Activated CD4-positive, alpha-beta memory T cell treated with anti-CD3 and anti-CD28 coated beads, Interleukin-2, amount 10 ng/mL, durations not matched to agents 7 days and 5 days (primary cell): Measurements from ENCODE around the gene SCAMP3. TPM values are rescaled to one million over a fixed set of nuclear protein-coding genes. Genes with fewer than 3 reads are reported as not detected.

Experiments used
- CTCF ChIA-PET: fragments of 350-600 bp; sonication (Branson Sonifier 250); formaldehyde crosslinking; loops from one replicate; lab custom pipeline; 2021; ENCODE audit warnings: antibody characterized with exemption, inconsistent platforms; lab: Charles Lee
- POLR2A ChIA-PET: fragments of 350-600 bp; sonication (Branson Sonifier 250); formaldehyde crosslinking; loops from one replicate; lab custom pipeline; 2021; ENCODE audit warnings: antibody characterized with exemption; lab: Charles Lee
- DNase-seq: peaks from one replicate; pipeline ENCODE4 v3.0.0-alpha.2; 2020
- H3K27ac Mint-ChIP-seq: one replicate; pipeline ENCODE4 v1.8.0; 2021; ENCODE audit warnings: mild to moderate bottlenecking, mixed read lengths
- H3K27me3 Mint-ChIP-seq: one replicate; pipeline ENCODE4 v1.8.0; 2021; ENCODE audit warnings: mixed read lengths
- H3K36me3 Mint-ChIP-seq: one replicate; pipeline ENCODE4 v1.8.0; 2021; ENCODE audit warnings: low read depth, mixed read lengths
- H3K4me1 Mint-ChIP-seq: one replicate; pipeline ENCODE4 v1.8.0; 2021; ENCODE audit warnings: mixed read lengths
- H3K4me3 Mint-ChIP-seq: one replicate; pipeline ENCODE4 v1.8.0; 2021; ENCODE audit warnings: mild to moderate bottlenecking, mixed read lengths
- H3K9me3 Mint-ChIP-seq: one replicate; pipeline ENCODE4 v1.8.0; 2021; ENCODE audit warnings: mixed read lengths
- total RNA-seq, 2 experiments: library from RNA; stranded (reverse); gene quantifications; one replicate each; pipeline ENCODE4 v1.2.3, GENCODE V29; 2021

SCAMP3 gene
- total RNA-seq: 10 to 100 TPM; 87.5 to 91.9 TPM

DNA sequence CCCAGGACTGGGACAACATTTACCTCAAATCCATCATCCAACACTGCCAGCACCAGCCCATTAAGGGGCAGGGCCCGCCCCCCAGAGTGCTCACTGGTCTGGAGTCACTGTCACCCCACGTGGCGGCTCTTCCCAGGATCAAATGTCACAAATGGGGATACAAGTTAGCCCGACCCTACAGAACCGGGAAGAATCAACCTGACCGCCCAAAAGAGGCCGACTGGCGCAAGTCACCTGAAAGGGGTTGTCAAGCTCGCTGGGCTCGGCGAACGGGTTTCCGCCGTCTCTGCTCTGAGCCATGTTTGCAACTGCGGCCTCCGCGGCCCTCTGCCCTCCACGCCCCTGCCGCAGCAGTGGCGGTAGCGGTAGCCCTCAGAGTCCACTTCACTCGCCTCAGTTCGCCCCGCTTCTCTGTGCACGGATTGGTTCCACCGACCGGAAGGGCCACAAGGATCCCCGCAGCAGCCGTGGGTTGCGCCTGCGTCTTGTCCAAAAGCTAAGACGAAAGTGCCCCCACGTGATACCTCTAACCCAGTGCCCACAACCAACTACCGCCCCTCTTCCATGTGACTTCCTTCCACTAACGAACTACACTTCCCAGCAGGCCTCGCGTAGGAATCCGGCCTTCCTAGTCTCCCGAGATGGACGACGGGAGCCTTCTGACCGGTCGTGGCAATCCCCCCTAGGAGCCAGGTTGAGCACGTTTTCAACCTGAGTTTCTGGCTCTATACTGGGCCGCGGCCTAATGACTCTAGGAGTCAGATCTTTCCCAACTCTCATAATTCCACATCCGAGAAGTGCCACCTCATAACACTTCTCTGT is at the start of gene SCAMP3:
Gene SCAMP3, minus strand, starts transcription at position 509 of the 822 bp plus-strand sequence. Its CDS starts 209 bp downstream, at position 300.
- Mint-ChIP-seq H3K36me3 (peaks cover 80% of the 10 kb centered on the region), H3K4me3 (peak within 1 kb of the TSS; percentile 98), H3K27me3 (no peaks in the 10 kb centered on the region), H3K9me3 (no peaks in the 10 kb centered on the region), H3K27ac (peak within 1 kb of the TSS; percentile 91), H3K4me1 (peaks cover 44% of the 10 kb centered on the region)
- ChIA-PET POLR2A (interaction anchor here (0.8 to 4.2 kb wide), 14 partner anchors 8 to 347 kb away, joined by 3 to 57 read pairs (median 6); partner anchors contain the start of genes CLK2, FDPS and KRTCAP2), CTCF (interaction anchor here (0.6 to 5.1 kb wide), 7 partner anchors 10 to 174 kb away, joined by 3 to 91 read pairs (median 4); partner anchors contain the start of genes CLK2 and THBS3)
- DNase-seq: peak; percentile 90

DNA sequence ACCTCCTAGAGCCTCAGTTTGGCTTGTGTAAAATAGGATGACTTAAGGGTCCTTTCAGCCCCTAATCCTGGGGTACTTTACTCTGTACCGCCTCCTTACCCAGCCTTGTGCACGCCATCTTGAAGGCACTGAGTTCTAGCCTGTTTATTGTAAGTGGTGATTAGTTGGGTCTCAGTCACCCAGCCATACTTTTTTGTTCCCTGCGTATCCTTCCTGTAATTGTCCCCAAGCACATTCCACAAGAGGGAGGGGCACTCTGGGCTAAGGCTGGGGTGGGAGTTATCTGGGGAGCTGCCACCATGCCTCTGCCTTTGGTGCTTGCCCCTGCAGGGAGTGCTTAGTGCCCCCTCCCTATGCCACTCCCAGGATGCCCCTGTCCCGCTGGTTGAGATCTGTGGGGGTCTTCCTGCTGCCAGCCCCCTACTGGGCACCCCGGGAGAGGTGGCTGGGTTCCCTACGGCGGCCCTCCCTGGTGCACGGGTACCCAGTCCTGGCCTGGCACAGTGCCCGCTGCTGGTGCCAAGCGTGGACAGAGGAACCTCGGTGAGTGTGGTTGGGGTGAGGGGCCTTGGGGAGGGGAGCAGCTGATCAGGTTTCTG is 47.4 kb upstream of the SCAMP3 start:
- Mint-ChIP-seq H3K36me3 (peaks cover 45% of the 10 kb centered on the region), H3K4me1 (peaks cover 50% of the 10 kb centered on the region), H3K4me3 (peak overlapping the region; percentile 92), H3K9me3 (no peaks in the 10 kb centered on the region), H3K27ac (peak overlapping the region; percentile 97), H3K27me3 (no peaks in the 10 kb centered on the region)
- POLR2A ChIA-PET: interaction anchor here (1.5 to 6.1 kb wide), 2 partner anchors 13 to 64 kb away, joined by 4 to 50 read pairs; partner anchors contain the start of gene RUSC1
- no peak for DNase-seq
- CTCF ChIA-PET: interaction anchor here (1.6 kb wide), 1 partner anchor 59 kb away, joined by 7 read pairs; no protein-coding TSS in a partner anchor

DNA sequence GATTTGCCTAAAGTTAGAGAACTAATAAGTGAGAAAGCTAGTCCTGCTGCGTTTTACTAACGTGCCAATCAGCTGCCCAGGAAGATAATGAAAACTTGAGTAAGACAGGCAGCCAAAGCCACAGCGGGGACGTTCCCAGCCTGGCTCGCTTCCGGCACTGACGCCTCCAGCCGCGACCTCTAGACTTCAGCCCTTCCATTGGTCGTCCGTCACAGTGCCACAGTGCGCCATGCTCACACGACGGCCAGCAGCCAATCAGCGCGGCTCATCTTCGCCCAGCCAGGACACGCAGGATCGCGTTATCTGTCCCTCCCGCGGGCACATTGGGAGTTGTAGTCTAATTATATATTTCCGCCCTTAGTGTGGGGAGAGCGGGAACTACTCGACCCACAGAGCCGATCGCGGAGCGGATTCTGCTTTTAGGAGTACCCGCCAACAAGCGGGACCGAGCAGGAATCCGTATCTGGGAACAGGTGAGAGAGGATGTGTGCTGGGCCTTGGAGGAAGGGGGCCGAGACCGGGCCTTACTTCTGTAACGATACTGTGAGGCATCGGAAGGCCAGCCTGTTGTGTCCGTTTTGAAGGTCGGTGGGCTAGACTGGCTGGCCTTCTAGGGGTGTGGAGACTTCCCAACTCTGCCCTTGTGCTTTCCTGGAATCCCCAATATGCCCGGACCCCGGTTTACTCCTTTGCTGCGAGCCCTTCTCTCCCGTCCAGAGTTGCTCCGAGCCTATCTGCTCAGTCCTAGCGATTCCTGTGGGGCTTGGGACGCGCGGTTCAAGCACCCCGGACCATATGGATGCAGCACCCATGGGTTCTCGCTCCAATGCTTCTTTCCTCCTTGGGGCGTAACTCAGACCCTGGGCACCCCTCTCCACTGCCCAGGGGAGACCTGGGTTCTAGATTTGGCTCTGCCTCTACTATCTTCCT is 46.6 kb upstream of the SCAMP3 start, which contains the start of gene FDPS:
Gene FDPS, plus strand, starts transcription at position 374 of the 930 bp plus-strand sequence. CDS start 924 bp downstream, outside the sequence.
- Mint-ChIP-seq H3K9me3 (no peaks in the 10 kb centered on the region), H3K36me3 (peaks cover 44% of the 10 kb centered on the region), H3K27me3 (no peaks in the 10 kb centered on the region), H3K4me1 (peaks cover 50% of the 10 kb centered on the region), H3K27ac (peak within 1 kb of the TSS; percentile 97), H3K4me3 (peak within 1 kb of the TSS; percentile 92)
- peak; percentile 99 for DNase-seq
- ChIA-PET CTCF (interaction anchor here (0.6 to 2.3 kb wide), 9 partner anchors 8 to 136 kb away, joined by 3 to 39 read pairs (median 4); partner anchors contain the start of genes KRTCAP2 and RUSC1), POLR2A (interaction anchor here (0.7 to 6.1 kb wide), 16 partner anchors 9 to 255 kb away, joined by 3 to 50 read pairs (median 4); partner anchors contain the start of genes CLK2, HCN3, KRTCAP2 and RUSC1)

DNA sequence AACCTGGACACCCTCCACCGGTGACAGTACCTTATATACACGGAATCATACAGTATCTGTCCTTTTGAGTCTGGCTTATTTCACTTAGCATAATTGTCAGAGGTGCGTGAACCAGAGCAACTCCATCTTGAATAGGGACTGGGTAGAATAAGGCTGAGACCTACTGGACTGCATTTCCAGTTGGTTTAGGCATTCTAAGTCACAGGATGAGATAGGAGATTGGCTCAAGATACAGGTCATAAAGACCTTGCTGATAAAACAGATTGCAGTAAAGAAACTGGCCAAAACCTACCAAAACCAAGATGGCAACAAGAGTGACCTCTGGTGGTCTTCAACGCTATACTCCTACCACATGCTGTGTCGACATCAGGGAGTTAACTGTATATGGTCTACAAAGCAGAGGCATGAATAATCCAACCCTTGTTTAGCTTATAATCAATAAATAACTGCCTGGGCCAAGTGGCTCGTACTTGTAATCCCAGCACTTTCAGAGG is 45.1 kb upstream of the SCAMP3 start:
- POLR2A ChIA-PET: interaction anchor here (0.9 to 6.1 kb wide), 9 partner anchors 11 to 155 kb away, joined by 3 to 50 read pairs (median 6); partner anchors contain the start of genes CLK2, RUSC1 and SCAMP3
- H3K4me3 Mint-ChIP-seq: peak overlapping the region; percentile 17
- H3K27me3 Mint-ChIP-seq: no peaks in the 10 kb centered on the region
- peaks cover 32% of the 10 kb centered on the region for H3K36me3 Mint-ChIP-seq
- peaks cover 40% of the 10 kb centered on the region for H3K4me1 Mint-ChIP-seq
- H3K27ac Mint-ChIP-seq: peak overlapping the region; percentile 97
- CTCF ChIA-PET: interaction anchor here (0.8 to 2.3 kb wide), 8 partner anchors 14 to 135 kb away, joined by 3 to 39 read pairs (median 4); partner anchors contain the start of genes KRTCAP2 and RUSC1
- no peak for DNase-seq
- no peaks in the 10 kb centered on the region for H3K9me3 Mint-ChIP-seq

DNA sequence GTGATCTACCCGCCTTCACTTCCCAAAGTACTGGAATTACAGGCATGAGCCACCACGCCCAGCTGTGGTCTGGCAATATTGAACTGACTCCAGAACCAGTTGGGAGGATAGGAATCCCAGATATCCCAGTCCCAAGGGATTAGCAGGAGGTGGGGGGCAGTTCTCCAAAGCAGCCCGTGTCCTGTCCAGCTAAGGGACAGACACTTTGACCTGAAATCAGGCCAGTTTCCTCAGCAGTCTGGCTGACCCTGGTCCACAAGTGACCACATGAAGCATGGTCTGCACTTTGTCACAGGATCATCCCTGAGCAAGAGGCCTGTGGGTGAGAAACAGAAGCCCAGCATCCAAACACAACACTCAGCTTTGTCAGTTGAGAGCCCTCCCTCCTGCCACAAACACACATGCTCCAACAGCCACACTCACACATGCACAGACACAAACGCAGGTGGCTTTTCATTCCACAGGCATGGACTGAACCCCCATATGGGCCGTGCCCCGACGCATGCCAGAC is 43.8 kb upstream of the SCAMP3 start:
- DNase-seq: no peak
- H3K4me3 Mint-ChIP-seq: no peak overlapping the region
- H3K27me3 Mint-ChIP-seq: no peaks in the 10 kb centered on the region
- POLR2A ChIA-PET: interaction anchor here (1.7 kb wide), 1 partner anchor 33 kb away, joined by 3 read pairs; the partner anchor contains the start of gene CLK2
- no peaks in the 10 kb centered on the region for H3K9me3 Mint-ChIP-seq
- CTCF ChIA-PET: interaction anchor here (0.6 to 0.8 kb wide), 3 partner anchors 18 to 300 kb away, joined by 3 read pairs; no protein-coding TSS in a partner anchor
- peaks cover 27% of the 10 kb centered on the region for H3K4me1 Mint-ChIP-seq
- H3K27ac Mint-ChIP-seq: peak overlapping the region; percentile 21
- peaks cover 20% of the 10 kb centered on the region for H3K36me3 Mint-ChIP-seq

DNA sequence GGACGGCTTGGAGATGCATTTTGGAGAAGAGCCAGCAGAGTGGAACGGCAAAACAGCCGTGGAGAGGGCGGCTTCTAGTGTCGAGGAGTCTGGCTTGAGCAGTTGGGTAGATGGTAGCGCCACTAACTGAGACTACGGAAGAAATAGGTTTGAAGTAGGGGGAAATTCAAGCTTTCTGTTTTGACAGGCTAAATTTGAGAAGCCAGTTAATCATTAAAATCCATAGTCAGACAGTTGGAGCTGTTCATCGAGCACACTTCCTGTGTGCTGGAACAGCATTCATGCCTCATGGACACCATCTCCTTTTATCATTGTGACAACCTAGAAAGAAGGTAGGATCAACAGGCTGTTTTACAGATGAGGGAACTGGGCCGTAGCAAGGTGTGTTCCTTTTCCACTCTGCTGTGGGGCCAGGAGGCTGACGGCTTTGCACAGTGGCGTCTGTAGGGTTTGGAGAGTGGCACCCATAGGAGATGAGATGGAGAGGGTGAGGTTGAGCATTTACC is 42.5 kb upstream of the SCAMP3 start:
- Mint-ChIP-seq H3K27me3 (no peaks in the 10 kb centered on the region), H3K36me3 (peaks cover 6% of the 10 kb centered on the region), H3K27ac (no peak overlapping the region), H3K9me3 (no peaks in the 10 kb centered on the region), H3K4me1 (peaks cover 15% of the 10 kb centered on the region), H3K4me3 (no peak overlapping the region)
- CTCF ChIA-PET: interaction anchor here (0.6 kb wide), 1 partner anchor 313 kb away, joined by 3 read pairs; no protein-coding TSS in a partner anchor
- DNase-seq: no peak
- POLR2A ChIA-PET: interaction anchor here (0.7 to 1.7 kb wide), 2 partner anchors 32 to 43 kb away, joined by 3 to 4 read pairs; partner anchors contain the start of genes CLK2 and SCAMP3

DNA sequence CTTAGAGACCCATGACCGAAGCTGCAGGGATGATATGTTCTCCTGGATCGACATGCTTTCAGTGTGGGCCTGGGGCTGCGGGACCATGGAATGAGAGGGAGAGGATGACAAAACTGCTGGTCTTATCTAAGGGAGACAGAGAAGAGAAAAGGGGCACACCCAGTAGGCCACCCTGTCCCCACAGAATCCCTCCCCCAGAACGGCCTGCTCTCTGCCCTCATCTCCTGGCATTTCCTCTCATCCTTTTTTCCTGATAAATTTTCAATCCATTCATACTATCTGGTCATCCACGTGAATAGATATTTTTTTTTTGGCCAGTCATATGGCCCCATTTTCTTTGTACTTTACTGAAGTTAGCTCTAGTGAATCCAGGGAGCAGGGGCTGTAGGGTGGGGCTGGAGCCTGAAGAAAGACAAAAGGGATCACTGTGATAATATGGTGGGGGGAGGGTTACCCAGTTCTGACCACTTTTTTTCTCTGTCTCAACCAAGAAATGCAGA is 39.2 kb upstream of the SCAMP3 start, which contains the start of gene PKLR:
Gene PKLR, minus strand, starts transcription at position 97 of the 500 bp plus-strand sequence. Its CDS starts 43 bp downstream, at position 54.
- ChIA-PET CTCF (interaction anchor here (1.0 kb wide), 1 partner anchor 107 kb away, joined by 7 read pairs; no protein-coding TSS in a partner anchor), POLR2A (no interaction called here)
- H3K9me3 Mint-ChIP-seq: no peaks in the 10 kb centered on the region
- no peak for DNase-seq
- no peaks in the 10 kb centered on the region for H3K36me3 Mint-ChIP-seq
- H3K27ac Mint-ChIP-seq: no peak within 1 kb of the TSS
- no peak within 1 kb of the TSS for H3K4me3 Mint-ChIP-seq
- H3K27me3 Mint-ChIP-seq: peaks cover 13% of the 10 kb centered on the region
- H3K4me1 Mint-ChIP-seq: peaks cover 3% of the 10 kb centered on the region

DNA sequence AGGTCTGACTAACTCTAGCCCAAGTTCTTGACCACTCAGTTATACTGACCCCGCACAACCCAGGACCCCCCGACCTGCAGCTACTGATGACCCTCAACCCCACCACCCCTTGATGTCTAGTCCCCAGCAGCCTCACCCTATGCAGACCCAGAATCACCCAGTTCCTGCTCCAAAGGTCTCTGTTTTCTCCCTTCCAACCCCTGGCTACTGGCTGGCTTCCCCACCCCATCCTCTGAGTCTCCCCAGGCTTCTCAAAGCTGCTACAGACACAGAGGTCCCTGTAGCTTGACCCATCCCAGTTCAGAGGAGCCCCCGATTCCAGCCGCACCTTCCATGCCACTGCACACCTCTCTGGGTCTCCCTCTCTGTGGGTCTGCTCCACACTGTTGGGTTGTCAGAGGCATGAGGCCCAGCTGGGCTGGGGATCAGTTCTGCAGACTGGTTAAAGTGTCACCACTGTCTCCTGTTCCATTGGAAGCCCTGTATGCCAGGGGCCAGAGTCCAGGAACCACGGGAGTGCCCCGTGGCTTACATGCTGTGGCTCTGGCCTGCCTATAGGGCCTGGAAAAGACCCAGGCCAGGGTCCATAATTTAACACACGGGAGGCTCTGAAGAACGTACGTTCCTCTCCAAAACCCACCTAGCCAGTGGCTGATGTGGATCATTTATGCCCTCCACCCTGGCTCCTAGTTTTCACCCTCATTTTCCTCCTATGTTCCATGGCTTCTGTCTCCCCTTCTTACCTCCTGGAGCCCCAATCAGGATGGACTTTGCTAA is 38.6 kb upstream of the SCAMP3 start:
- Mint-ChIP-seq H3K27ac (no peak overlapping the region), H3K9me3 (no peaks in the 10 kb centered on the region), H3K27me3 (peaks cover 18% of the 10 kb centered on the region), H3K4me3 (no peak overlapping the region), H3K4me1 (peaks cover 1% of the 10 kb centered on the region), H3K36me3 (no peaks in the 10 kb centered on the region)
- ChIA-PET CTCF (no interaction called here), POLR2A (interaction anchor here (1.2 kb wide), 1 partner anchor 28 kb away, joined by 3 read pairs; no protein-coding TSS in a partner anchor)
- no peak for DNase-seq

DNA sequence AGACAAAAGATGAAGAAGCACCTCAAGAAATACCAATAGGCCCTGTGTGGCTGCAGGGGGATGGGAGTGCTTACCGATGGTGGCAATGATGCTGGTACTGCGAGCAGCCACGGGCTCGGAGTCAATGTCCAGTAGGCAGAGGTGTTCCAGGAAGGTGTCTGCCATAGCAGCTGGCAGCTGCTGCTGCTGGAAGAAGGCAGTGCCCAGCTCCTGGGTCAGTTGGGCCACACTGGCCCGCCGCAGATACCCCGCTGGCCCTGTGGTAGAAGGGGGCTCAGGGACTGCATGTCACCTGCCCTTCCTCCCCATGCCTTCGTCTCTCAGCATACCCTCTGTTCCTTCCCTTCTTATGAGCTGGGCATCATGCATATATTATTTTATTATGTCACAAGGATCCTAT is 37.9 kb upstream of the SCAMP3 start:
- CTCF ChIA-PET: no interaction called here
- H3K27ac Mint-ChIP-seq: no peak overlapping the region
- H3K27me3 Mint-ChIP-seq: peaks cover 22% of the 10 kb centered on the region
- H3K9me3 Mint-ChIP-seq: no peaks in the 10 kb centered on the region
- no peaks in the 10 kb centered on the region for H3K36me3 Mint-ChIP-seq
- POLR2A ChIA-PET: interaction anchor here (0.7 to 1.2 kb wide), 2 partner anchors 23 to 27 kb away, joined by 3 read pairs; no protein-coding TSS in a partner anchor
- H3K4me1 Mint-ChIP-seq: peaks cover 4% of the 10 kb centered on the region
- H3K4me3 Mint-ChIP-seq: no peak overlapping the region
- DNase-seq: no peak

DNA sequence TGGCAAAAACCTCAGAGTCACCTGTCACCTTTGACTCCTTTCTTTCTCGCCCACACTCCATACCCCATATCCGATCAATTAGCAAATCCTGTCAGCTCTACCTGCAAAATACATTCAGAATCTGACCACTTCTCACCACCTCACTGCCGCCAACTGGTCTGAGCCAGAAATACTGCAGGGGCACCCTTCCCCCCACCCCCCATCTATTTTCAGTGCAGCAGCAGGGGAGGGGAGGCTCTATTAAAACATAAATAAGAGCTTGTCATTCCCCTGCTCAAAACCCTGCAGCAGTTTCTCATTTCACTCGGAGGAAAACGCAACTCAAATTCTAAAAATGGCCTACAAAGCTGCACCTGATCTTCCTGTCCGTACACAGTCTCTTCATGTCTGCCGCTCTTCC is 35.2 kb upstream of the SCAMP3 start:
- peaks cover 8% of the 10 kb centered on the region for H3K4me1 Mint-ChIP-seq

More for the DNA sequence above, 35.2 kb upstream of the SCAMP3 start:
- ChIA-PET POLR2A (interaction anchor here (1.1 kb wide), 1 partner anchor 20 kb away, joined by 3 read pairs; no protein-coding TSS in a partner anchor), CTCF (no interaction called here)
- Mint-ChIP-seq H3K4me3 (no peak overlapping the region), H3K9me3 (no peaks in the 10 kb centered on the region), H3K36me3 (no peaks in the 10 kb centered on the region), H3K27ac (no peak overlapping the region), H3K27me3 (peaks cover 39% of the 10 kb centered on the region)
- no peak for DNase-seq
